HG03066 (cell line): ENCODE measurements around the gene TAF3.
A peak's percentile ranks its signal among the peaks of the same experiment; 100 is the strongest.
"Not testable (repeated sequence)": the region's sequence is repeated elsewhere in the genome, so short reads cannot be mapped to it uniquely, and the experiment has no call there.

ENCODE experiments used
- ATAC-seq: cut with Tn5 transposase; IDR thresholded peaks from one replicate; pipeline ENCODE4 v1.9.1; 2021; ENCODE audit warnings: low read depth; ENCODE audit not compliant: unreplicated experiment

TAF3 gene

GRCh38 chr10:7818295-7819120 is at the start of gene TAF3:
Gene TAF3, plus strand, starts transcription at chr10:7818505. Its CDS starts 205 bp downstream, at chr10:7818710.
- ATAC-seq = peak; percentile 83

GRCh38 chr10:7773845-7774801 is 44.2 kb upstream of the TAF3 start:
- ATAC-seq = no peak

- no peak for ATAC-seq
Observed at GRCh38 chr10:7776777-7777176, 41.5 kb upstream of the TAF3 start.

GRCh38 chr10:7782194-7782593 is 36.1 kb upstream of the TAF3 start:
- not testable (repeated sequence) for ATAC-seq

- no peak for ATAC-seq
Observed at GRCh38 chr10:7786430-7786829, 31.9 kb upstream of the TAF3 start.

GRCh38 chr10:7787150-7787856 is 31.0 kb upstream of the TAF3 start:
- ATAC-seq = peak; percentile 4

GRCh38 chr10:7787857-7788638 is 30.3 kb upstream of the TAF3 start, which contains the start of the genes ATP5F1C and KIN:
Gene ATP5F1C, plus strand, starts transcription at chr10:7788177. Its CDS starts 31 bp downstream, at chr10:7788208.
Gene KIN, minus strand, starts transcription at chr10:7787993. Its CDS starts 60 bp downstream, at chr10:7787933.
- peak; percentile 93 for ATAC-seq

- peak; percentile 19 for ATAC-seq
Observed at GRCh38 chr10:7788639-7789286, 29.5 kb upstream of the TAF3 start.

- no peak for ATAC-seq
Observed at GRCh38 chr10:7789390-7789789, 28.9 kb upstream of the TAF3 start.

GRCh38 chr10:7792541-7792940 is 25.8 kb upstream of the TAF3 start:
- no peak for ATAC-seq

GRCh38 chr10:7794251-7795026 is 23.9 kb upstream of the TAF3 start:
- no peak for ATAC-seq

- no peak for ATAC-seq
Observed at GRCh38 chr10:7795605-7796004, 22.7 kb upstream of the TAF3 start.

GRCh38 chr10:7797582-7797981 is 20.7 kb upstream of the TAF3 start:
- no peak for ATAC-seq

GRCh38 chr10:7802606-7803005 is 15.7 kb upstream of the TAF3 start:
- ATAC-seq = no peak

GRCh38 chr10:7804216-7804615 is 14.1 kb upstream of the TAF3 start:
- no peak for ATAC-seq

GRCh38 chr10:7804741-7805140 is 13.6 kb upstream of the TAF3 start:
- ATAC-seq = no peak

- ATAC-seq = no peak
Observed at GRCh38 chr10:7808686-7809267, 9.5 kb upstream of the TAF3 start.

- ATAC-seq = no peak
Observed at GRCh38 chr10:7810443-7810842, 7.9 kb upstream of the TAF3 start.
